Activated CD8-positive, alpha-beta memory T cell treated with anti-CD3 and anti-CD28 coated beads, Interleukin-2, amount 50 U/mL, for 1 hour (primary cell): ENCODE results near the gene COX7C.
A peak's percentile ranks its signal among the peaks of the same experiment; 100 is the strongest.

Source experiments
- DNase-seq: peaks from one replicate; pipeline ENCODE4 v3.0.0-alpha.2; 2020; ENCODE audit errors: extremely low read depth

COX7C gene

GRCh38 chr5:86664173-86664572 lies 46.4 kb downstream of the COX7C start:
- DNase-seq = no peak

GRCh38 chr5:86665984-86666760 lies 48.4 kb downstream of the COX7C start:
- DNase-seq = peak; percentile 1

- DNase-seq = no peak
These were observed 49.2 kb downstream of the COX7C start for GRCh38 chr5:86666981-86667380.
